Fibroblast of lung (primary cell): Measurements from ENCODE around the gene ATRNL1. TPM values are rescaled to one million over a fixed set of nuclear protein-coding genes. Genes with fewer than 3 reads are reported as not detected.

Source experiments
- DNase-seq, 2 donors: peaks; one replicate each; pipeline versions ENCODE4 v3.0.0 to v3.0.0-alpha.2; 2010; ENCODE audit warnings: low read depth in 2 of 2
- H2AFZ ChIP-seq: 2 replicates; pipeline ENCODE4 v1.5.1; 2012; ENCODE audit warnings: low read length, control low read depth, inconsistent platforms
- H3K27ac ChIP-seq: 2 replicates; pipeline ENCODE4 v1.5.1; 2011; ENCODE audit warnings: low read length, control low read depth; ENCODE audit not compliant: insufficient read depth
- H3K27me3 ChIP-seq: 2 replicates; pipeline ENCODE4 v1.5.1; 2011; ENCODE audit warnings: mild to moderate bottlenecking, low read length; ENCODE audit not compliant: control insufficient read depth, insufficient read depth
- H3K36me3 ChIP-seq: 2 replicates; pipeline ENCODE4 v1.5.1; 2011; ENCODE audit warnings: low read length; ENCODE audit not compliant: control insufficient read depth, insufficient read depth
- H3K4me1 ChIP-seq: 2 replicates; pipeline ENCODE4 v1.5.1; 2011; ENCODE audit warnings: low read length; ENCODE audit not compliant: control insufficient read depth, insufficient read depth; ENCODE audit errors: extremely low read depth
- H3K4me2 ChIP-seq: 2 replicates; pipeline ENCODE4 v1.5.1; 2011; ENCODE audit warnings: low read length, control low read depth; ENCODE audit not compliant: insufficient read depth; ENCODE audit errors: extremely low read depth
- H3K4me3 ChIP-seq, 4 experiments: fragments of 200-600 bp in 1 of 4; sonication (generic) in 1 of 4; replicated peaks in 1 of 4; 2 replicates each; pipeline ENCODE4 v1.5.1; 2011 to 2016; ENCODE audit warnings: low read length in 4 of 4, low read depth in 3 of 4, mild to moderate bottlenecking in 3 of 4, control low read depth in 2 of 4, inconsistent platforms in 1 of 4, mixed read lengths in 1 of 4; ENCODE audit not compliant: insufficient read depth in 1 of 4; ENCODE audit errors: control extremely low read depth in 1 of 4
- H3K79me2 ChIP-seq: 2 replicates; pipeline ENCODE4 v1.5.1; 2012; ENCODE audit warnings: mild to moderate bottlenecking, low read length, inconsistent platforms; ENCODE audit not compliant: control insufficient read depth, insufficient read depth
- H3K9ac ChIP-seq: 2 replicates; pipeline ENCODE4 v1.5.1; 2011; ENCODE audit warnings: mild to moderate bottlenecking, low read length, control low read depth; ENCODE audit not compliant: insufficient read depth
- H3K9me3 ChIP-seq: 2 replicates; pipeline ENCODE4 v1.5.1; 2012; ENCODE audit warnings: low read depth, low read length; ENCODE audit not compliant: control insufficient read depth, insufficient read depth
- H4K20me1 ChIP-seq: 2 replicates; pipeline ENCODE4 v1.5.1; 2011; ENCODE audit warnings: low read length; ENCODE audit not compliant: control insufficient read depth, insufficient read depth; ENCODE audit errors: extremely low read depth
- EZH2 ChIP-seq: IDR thresholded peaks from 2 replicates; pipeline ENCODE4 v1.5.1; 2012; ENCODE audit warnings: low read length, control low read depth, mild to moderate bottlenecking; ENCODE audit errors: missing control alignments
- polyA plus RNA-seq, 2 donors: library from polyadenylated mRNA; depleted of rRNA in 1 of 2; stranded (reverse) in 1 of 2; unstranded in 1 of 2; fragments of >200 nt; gene quantifications; 2 replicates each; pipeline ENCODE4 v1.2.1, GENCODE V29; 2011 to 2012; ENCODE audit warnings: missing spikeins in 1 of 2
- total RNA-seq: library from RNA; depleted of rRNA; stranded (reverse); fragments of >200 nt; gene quantifications from 2 replicates; pipeline ENCODE4 v1.2.1, GENCODE V29; 2014
- TF ChIP-seq, protein P1 (sequence below), 2 donors: IDR thresholded peaks in 1 of 2; conservative IDR thresholded peaks in 1 of 2; 1 replicate in 1 of 2; 2 replicates in 1 of 2; pipeline ENCODE4 v1.5.1; 2011 to 2012; ENCODE audit warnings: low read length in 2 of 2, control low read depth in 1 of 2, inconsistent platforms in 1 of 2, low read depth in 1 of 2, mild to moderate bottlenecking in 1 of 2

ATRNL1 gene
- total and polyA plus RNA-seq, 2 donors (not counting 1 experiment from before 2014, with no cell fraction given) = 0.33 TPM

DNA sequence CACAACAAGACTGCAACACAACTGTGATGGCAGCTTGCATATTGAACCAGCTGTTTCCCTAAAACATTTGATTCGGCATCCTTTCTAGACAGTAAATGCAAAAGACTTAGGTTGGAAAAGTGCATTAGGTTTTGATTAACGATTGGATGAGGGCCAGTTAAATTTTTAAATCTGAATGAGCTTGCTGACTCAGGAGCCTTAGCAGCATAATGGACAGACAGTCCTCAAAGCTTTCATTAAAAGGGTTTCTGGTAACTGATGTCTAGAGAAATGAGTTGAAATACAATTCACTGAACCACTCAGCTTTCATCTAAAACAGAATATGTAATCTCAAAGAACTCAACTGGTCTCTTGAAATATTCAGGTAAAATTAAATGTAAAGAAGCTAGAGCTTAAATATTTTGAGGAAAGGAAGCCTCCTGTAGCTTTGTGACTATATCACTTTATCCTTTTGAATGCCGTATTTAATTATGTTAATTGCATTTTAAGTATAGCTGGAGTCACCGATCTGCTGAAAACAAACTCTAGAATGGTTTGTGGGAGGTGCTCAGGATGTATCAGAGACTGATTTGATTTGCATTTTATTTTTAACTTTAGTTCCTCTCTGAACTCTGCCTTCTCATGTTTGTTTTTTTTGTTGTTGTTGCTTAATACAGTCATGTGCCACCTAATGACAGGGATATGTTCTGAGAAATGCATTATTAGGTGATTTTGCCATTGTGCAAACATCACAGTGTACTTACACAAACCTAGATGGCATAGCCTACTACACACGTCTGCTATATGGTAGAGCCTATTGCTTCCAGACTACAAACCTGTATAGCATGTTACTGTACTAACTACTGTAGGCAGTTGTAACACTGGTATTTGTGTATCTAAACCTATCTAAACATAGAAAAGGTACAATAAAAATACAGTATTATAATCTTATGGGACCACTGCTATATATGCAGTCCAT, 29.2 kb upstream of the ATRNL1 start:
- no peaks in the 10 kb centered on the region for H4K20me1 ChIP-seq
- H3K4me1 ChIP-seq = no peaks in the 10 kb centered on the region
- H3K27ac ChIP-seq = no peak overlapping the region
- no peaks in the 10 kb centered on the region for H3K79me2 ChIP-seq
- TF ChIP-seq EZH2 = no peak
- TF ChIP-seq, protein P1, sequence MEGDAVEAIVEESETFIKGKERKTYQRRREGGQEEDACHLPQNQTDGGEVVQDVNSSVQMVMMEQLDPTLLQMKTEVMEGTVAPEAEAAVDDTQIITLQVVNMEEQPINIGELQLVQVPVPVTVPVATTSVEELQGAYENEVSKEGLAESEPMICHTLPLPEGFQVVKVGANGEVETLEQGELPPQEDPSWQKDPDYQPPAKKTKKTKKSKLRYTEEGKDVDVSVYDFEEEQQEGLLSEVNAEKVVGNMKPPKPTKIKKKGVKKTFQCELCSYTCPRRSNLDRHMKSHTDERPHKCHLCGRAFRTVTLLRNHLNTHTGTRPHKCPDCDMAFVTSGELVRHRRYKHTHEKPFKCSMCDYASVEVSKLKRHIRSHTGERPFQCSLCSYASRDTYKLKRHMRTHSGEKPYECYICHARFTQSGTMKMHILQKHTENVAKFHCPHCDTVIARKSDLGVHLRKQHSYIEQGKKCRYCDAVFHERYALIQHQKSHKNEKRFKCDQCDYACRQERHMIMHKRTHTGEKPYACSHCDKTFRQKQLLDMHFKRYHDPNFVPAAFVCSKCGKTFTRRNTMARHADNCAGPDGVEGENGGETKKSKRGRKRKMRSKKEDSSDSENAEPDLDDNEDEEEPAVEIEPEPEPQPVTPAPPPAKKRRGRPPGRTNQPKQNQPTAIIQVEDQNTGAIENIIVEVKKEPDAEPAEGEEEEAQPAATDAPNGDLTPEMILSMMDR (conservative IDR thresholded peaks at IDR 0.05 in 1 of 2, IDR thresholded peaks at IDR 0.05 in 1 of 2; ENCODE audit: low read depth in 1 of 2, low read length in 2 of 2) = no peak
- H3K9me3 ChIP-seq = no peaks in the 10 kb centered on the region
- no peak overlapping the region for H3K4me2 ChIP-seq
- no peaks in the 10 kb centered on the region for H3K27me3 ChIP-seq
- no peaks in the 10 kb centered on the region for H3K36me3 ChIP-seq
- no peak overlapping the region for H3K9ac ChIP-seq
- H3K4me3 ChIP-seq = no peak overlapping the region
- DNase-seq = peak; percentile 11 to 23
- no peak overlapping the region for H2AFZ ChIP-seq

GRCh38 chr10:115065801-115066200, 27.4 kb upstream of the ATRNL1 start:
- H3K36me3 ChIP-seq = no peaks in the 10 kb centered on the region
- no peak overlapping the region for H3K27ac ChIP-seq
- no peak overlapping the region for H3K4me3 ChIP-seq
- no peaks in the 10 kb centered on the region for H4K20me1 ChIP-seq
- H3K9me3 ChIP-seq = no peaks in the 10 kb centered on the region
- DNase-seq = no peak
- H3K27me3 ChIP-seq = no peaks in the 10 kb centered on the region
- no peak overlapping the region for H3K4me2 ChIP-seq
- H2AFZ ChIP-seq = no peak overlapping the region
- no peak overlapping the region for H3K9ac ChIP-seq
- H3K79me2 ChIP-seq = no peaks in the 10 kb centered on the region
- no peak for TF ChIP-seq EZH2
- TF ChIP-seq, protein P1 (conservative IDR thresholded peaks at IDR 0.05 in 1 of 2, IDR thresholded peaks at IDR 0.05 in 1 of 2; ENCODE audit: low read depth in 1 of 2, low read length in 2 of 2) = no peak
- H3K4me1 ChIP-seq = no peaks in the 10 kb centered on the region

GRCh38 chr10:115066528-115066927, 26.6 kb upstream of the ATRNL1 start:
- Histone ChIP-seq H3K79me2 (no peaks in the 10 kb centered on the region), H4K20me1 (no peaks in the 10 kb centered on the region), H3K27ac (no peak overlapping the region), H3K4me2 (no peak overlapping the region), H3K9ac (no peak overlapping the region), H3K4me1 (no peaks in the 10 kb centered on the region), H2AFZ (no peak overlapping the region), H3K36me3 (no peaks in the 10 kb centered on the region), H3K9me3 (no peaks in the 10 kb centered on the region), H3K4me3 (no peak overlapping the region), H3K27me3 (no peaks in the 10 kb centered on the region)
- peak in 1 of 2 donors; percentile 32 for DNase-seq
- TF ChIP-seq EZH2 = no peak
- TF ChIP-seq, protein P1 (conservative IDR thresholded peaks at IDR 0.05 in 1 of 2, IDR thresholded peaks at IDR 0.05 in 1 of 2; ENCODE audit: low read depth in 1 of 2, low read length in 2 of 2) = no peak
